Stimulated activated CD4-positive, alpha-beta T cell treated with anti-CD3 and anti-CD28 coated beads, Interleukin-12 subunit alpha, Interleukin-12 subunit beta, amount 100 ng/mL, for 4 hours (primary cell): ENCODE results near the gene SYNDIG1.

ENCODE experiments used
- DNase-seq: peaks from one replicate; pipeline ENCODE4 v3.0.0-alpha.2; 2020

The SYNDIG1 gene

DNA sequence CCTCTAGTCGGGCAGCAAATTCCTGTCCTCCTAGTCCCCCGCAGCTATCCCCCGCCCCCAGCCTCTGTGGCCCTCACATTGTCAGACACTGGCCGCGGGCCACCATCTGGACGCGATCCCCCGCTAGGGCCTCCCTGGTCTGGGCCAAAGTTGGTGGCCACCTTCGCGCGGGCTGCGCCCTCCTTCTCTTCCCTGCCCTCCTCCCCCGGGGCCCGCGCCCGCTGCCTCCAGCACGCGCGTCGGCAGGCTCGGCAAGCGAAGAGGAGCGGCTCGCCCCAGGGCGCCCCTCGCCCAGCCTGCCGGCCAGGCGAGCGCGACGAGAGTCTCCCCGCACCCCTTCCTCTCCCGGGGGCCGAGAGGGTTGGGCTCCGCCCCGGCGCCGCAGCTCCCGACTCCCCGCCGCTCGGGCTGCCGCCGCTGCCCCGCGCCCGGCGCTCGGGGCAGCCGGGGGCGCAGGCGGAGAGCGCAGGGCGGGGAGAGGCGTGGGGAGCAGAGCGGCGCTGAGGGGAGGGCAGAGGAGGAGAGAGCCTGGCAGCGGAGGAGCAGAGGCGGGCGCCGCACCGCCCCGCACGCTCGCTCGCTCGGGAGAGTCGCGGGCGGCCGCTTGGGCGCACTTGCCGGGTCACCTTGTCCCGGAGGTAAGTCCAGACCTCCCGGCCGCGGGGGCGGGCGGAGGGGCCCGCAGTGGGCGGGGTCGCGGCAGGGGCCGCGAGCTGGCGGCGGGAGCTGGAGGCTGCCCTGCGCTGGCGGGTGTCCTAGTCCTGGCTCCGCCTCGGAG lies at the start of gene SYNDIG1:
Gene SYNDIG1 (plus strand): TSS at position 514 of the 778 bp plus-strand sequence. CDS start 73,469 bp downstream, outside the sequence.
- no peak for DNase-seq

DNA sequence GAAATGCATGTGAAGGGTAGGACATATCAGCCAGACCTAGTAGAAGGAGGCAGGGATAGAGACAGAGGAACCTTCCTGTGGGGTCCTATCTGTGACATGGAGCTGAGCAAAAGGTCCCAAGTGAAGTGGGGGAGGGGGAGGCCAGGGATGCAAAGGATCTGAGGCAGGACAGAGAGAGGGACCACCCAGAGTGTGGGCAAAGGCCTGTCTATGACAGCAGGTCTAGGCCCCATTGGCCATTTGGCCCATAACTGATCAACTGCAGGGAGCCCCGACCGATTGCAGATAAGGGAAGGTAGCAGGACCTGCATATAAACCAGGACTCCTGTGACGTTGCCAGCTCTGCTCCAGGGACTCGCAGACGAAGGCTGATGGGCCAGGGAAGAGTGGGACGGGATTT lies 49.6 kb upstream of the SYNDIG1 start:
- DNase-seq: no peak

DNA sequence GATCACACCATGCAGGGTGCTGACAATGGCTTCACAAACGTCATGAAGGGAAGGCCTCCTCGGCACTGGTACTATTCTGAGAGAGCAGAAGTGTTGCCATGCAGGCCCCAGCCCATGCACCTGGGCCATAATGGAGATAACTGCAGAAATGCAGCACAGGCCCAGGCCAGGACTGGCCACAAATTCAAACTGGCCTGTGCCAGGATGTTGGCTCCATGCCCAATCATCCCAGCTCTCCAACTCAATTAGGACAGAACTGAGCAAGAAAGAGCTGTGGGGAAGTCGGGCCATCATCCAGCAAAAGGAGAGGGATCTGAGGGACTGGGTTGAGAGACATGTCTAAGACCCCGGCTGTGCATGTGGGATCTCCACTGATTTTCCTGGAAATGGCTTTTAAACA lies 48.9 kb upstream of the SYNDIG1 start:
- no peak for DNase-seq

- DNase-seq: no peak
Observed at GRCh38 chr20:24421071-24421470, 48.4 kb upstream of the SYNDIG1 start.

DNA sequence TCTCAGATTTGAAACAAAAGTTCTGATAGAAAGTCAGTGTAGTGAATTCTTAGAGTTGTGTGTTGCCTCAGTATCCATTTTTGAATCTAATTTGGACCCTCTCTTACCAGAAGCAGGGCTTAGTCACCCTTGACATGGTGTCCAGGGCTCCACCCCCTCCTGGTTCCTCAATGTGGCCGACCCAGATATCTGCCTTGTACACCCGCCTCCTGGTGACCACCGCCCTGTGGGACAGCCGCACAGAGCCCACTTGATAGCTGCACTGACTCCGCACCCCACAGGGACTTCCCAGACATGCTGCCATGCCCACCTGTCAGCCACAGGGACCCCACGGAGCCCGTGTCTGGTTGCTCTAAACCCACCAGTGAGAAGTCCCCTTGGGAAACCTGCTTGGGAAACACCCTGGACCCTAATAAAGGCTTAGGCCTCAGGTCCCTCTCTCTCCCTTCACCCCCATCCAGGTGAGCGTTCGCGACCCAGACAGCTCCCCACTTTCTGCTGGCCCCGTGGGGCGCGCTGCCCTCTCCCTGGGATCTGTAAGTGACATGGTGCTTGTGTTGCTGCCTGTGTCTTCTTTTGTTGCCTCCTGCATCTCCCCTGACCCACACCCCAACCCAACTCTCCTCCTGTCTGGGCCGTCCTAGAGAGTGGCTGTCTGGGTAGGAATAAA lies 47.2 kb upstream of the SYNDIG1 start:
- DNase-seq: no peak

DNA sequence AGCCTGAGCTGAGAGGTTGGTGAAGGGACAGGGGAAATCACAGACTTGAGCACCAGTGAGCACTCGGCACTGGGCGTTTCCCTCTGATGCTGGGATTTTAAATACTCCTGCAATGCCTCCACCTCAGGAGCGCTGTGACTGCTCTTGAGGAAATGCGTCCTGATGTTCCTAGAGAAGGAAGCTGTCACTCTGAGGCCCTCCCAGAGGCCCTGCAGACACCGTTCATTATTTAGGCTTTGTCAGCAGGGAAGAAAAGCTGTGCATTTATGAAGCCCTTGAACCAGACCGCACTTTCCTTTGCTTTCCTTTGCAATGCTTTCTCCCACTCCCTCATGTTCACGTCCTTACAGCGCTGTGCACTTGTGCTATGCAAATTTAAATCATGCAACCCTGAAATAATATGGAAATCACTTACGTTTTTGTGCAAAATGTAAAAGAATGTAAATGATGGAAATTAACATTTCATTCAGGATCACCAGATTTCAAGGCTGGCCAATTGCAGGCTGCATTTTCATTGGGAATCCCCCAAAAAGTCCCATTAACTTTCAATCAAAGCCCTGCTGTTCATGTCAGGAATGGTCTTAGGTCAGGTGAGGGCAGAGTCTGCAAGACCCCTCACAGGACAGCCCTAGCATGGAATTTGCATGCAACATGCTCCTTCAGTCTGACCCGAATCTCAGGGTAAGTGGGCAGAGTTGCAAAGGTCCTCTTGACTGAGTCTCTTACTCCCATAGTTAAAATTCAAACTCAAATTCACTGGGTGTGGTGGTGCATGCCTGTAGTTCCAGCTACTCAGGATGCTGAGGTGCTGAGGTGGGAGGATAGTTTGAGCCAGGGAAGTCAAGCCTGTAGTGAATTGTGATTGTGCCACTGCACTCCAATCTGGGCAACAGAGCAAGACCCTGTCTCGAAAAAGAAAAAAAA lies 45.8 kb upstream of the SYNDIG1 start:
- no peak for DNase-seq

DNA sequence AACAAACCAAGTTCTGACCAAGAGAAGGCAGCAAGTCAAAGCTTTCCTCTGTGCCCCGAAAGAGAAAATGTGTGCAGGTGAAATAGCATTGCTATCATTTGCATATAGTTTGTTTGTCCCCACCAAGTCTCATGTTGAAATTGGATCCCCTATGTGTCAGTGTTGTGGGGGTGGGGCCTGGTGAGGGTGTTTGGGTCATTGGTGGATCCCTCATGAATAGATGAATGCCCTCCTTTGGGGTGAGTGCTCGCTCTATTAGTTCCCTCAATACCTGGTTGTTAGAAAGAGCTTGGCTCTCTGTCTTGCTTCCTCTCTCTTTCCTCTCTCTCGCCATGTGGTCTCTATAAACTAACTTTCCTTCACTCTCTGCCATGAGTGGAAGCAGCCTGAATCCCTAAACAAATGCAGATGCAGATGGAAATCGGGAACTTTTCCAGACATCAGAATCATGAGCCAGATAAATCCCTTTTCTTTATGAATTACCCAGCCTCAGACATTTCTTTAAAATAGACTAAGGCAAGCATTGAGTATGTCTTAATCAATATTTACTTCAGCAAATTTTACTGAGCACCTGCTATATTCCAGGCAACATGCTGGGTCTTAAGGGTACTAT lies 43.8 kb upstream of the SYNDIG1 start:
- DNase-seq: no peak

GRCh38 chr20:24431279-24432045 lies 38.0 kb upstream of the SYNDIG1 start:
- no peak for DNase-seq

GRCh38 chr20:24432046-24432442 lies 37.4 kb upstream of the SYNDIG1 start:
- no peak for DNase-seq

- DNase-seq: no peak
Observed at GRCh38 chr20:24436160-24436559, 33.3 kb upstream of the SYNDIG1 start.

DNA sequence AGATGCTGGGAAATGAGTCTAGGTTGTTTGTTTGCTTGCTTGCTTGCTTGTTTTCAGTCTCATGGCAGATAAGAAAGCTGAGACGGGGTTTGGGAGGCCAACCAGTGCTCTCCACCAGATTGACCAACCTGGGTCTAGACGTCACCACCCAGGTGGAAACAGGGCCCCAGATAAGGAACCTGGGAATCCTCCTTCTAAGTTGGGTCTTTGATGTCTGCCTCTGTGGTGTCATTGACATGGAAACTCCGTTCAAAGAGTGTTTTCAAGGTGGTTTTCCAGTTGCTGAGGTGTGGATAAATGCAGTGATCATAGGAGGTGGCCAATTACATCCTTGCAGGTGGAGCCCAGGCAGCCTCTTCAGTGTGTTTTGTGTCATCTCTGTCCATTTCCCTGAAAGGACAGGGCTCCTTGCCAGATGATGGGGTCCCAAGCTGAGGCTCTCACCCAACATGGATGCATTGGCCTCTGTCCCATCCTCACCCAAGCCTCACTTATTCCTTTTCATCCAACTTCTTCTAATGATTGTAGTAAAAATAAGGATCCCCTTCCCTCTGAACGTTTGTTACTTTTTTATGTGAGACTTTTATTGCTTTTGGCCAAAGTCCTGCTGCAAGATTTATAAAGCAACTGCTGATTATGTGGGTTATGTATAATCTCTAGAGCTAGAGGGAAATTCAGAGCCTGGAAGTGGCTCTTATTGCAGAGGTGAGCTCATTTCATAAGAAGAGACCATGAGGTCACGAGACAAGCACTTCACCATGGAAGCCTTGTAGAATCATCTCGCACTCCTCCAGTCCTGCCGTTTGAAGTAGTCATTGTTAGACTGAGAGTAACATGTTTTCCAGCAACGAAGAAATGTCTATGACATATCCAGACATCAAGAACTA lies 32.0 kb upstream of the SYNDIG1 start:
- DNase-seq: no peak

DNA sequence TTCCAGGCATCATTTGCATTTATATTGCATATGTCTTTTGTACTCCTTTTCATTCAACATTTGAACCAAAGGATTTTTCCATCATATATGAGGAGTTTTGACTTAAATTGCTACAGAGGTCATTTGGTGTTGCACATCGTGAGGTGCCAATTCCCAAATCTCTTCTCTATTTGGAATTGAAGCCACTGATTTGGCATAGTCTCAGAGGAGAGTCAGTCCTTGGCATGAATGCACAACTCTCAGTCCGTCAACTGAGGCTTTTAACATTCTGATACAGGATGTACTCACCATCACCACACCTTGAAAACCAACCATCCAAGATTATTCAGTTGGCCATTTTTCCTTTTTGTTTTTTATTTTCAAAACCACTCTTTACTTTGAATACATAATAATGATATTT lies 31.1 kb upstream of the SYNDIG1 start:
- no peak for DNase-seq

DNA sequence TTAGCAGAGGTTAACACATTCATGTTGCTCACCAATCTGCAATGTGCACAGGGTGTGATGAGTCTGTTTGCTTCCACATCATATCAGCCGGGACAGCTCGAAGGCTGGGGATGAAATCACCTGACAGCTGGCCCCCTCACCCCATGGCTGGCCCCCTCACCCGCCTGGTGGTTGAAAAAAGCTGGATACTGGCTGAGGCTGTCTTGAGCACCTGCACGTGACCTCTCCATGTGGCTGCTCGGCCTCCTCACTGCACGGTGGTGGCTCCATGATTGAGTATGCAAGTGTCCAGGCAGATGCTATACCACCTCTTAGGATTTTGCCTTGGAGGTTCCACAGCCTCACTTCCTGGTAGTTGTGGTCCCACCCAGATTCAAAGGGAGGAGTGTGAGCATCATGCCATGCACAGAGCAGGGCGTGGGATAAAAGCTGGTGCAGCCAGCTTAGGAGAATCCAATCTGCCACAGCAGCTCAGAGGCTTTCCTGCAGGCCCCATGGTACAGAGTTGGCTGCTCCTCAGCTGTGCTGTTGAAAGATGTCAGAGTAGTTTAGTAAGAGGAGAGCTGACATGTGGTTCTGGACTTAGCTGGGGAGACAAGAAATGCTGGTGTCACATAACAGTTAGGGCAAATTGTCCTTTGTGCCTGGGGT lies 29.6 kb upstream of the SYNDIG1 start:
- no peak for DNase-seq

GRCh38 chr20:24441661-24442060 lies 27.8 kb upstream of the SYNDIG1 start:
- DNase-seq: no peak

GRCh38 chr20:24442909-24443308 lies 26.5 kb upstream of the SYNDIG1 start:
- DNase-seq: no peak

DNA sequence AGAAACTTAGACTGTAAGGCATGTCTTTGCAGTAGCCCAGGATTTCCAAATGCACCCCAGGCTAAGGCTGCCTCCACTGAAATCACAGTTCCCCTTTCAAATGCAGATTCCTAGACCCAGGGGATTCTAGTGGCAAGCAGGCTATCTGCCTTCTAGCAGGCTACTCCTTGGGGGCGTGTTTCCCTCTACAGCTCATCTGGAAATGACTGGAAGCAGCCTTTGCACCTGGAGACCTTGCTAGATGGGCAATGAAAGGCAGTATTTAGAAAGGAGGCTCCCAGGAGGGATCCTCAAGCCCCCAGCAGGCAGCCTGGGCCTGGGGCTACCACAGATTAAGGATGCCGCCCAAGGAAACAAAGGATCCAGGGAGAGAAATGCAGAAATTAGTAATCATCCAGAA lies 26.0 kb upstream of the SYNDIG1 start:
- DNase-seq: no peak

DNA sequence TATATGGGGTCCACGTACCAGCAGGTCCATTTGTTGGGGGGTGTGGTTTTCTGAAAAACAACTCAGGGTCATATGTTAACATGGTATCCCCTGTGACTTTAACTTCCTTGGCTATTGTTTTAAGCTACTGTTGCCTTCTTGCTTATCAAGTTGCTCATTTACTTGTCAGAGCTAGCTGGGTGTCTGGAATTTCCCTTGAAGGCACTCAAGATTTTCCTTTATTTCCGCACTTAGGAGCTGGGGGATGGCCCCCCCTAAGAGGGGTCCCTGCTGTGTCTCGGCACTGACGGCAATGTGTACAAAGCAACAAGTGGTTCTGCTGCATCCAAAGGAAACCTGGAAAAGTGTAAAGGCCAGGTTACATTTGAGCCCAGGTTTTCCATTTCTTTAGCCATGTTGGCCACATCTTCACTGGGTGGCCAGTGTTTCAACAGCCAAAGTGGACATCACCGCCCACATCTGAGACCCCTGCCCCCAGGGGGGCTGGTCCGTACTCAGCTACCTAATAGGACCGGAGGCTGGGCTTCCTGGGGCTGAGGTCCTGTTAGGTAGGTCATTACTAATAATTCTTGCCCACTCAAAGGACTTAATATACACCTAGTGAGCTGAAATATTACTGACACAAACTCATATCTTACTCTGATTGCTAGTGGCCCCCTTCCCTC lies 24.8 kb upstream of the SYNDIG1 start:
- DNase-seq: no peak

DNA sequence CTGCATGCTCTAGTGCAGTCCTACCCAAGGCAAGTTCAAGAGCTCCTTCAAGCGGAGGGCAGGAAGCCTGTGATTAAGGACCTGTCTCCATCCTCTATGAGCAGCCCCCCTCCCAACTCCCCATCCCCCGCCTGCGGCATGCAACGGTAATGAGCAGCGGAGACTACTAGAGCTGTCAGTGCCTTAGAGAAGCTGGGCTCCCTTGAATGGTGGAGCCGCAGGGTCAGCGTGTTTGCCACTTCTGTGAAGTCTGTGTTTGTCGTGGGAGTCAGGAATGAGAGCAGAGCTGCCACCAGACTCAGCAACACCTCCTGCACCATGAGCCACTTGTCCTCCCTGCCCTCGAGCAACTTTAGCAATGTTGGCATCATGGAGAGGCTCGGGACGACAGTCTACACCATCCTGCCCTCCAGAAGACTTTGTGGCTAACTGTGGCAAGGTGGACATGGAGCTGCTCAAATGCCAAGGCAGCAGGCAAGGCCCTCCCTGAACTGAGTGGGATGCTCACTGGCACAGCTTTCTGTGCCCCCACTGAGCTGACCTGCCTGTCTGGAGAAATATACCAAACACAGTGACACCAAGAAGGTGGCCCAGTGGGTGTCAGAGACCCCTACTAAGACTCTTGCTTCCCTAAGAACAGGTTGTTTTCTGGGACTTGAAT lies 23.8 kb upstream of the SYNDIG1 start:
- no peak for DNase-seq

DNA sequence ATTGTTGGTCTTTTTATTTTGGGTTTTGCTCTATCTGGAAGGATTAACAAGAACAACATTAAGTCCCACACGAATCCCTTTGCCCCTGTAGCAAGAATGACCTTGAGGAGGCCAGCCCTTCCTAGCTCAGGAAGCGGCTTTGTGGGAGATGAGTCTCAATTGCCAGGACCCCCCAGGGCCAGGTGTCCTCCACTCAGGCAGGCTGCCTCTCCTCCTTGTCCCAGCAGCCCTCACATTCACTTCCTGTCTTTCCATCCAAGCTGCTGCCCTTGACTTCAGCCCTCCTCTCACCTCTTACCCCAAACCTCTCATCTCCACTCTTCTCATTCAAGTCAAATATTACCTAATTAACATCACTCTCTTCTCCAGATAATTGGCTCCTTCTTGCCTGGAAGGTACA lies 22.6 kb upstream of the SYNDIG1 start:
- no peak for DNase-seq

- no peak for DNase-seq
Observed at GRCh38 chr20:24448170-24448569, 21.3 kb upstream of the SYNDIG1 start.
